ENCODE data around the gene DLL1. TPM values are rescaled to one million over a fixed set of nuclear protein-coding genes. Genes with fewer than 3 reads are reported as not detected.

Gene DLL1
- total RNA-seq, 1 donor from 2014 or later, result 13.6 TPM

DNA sequence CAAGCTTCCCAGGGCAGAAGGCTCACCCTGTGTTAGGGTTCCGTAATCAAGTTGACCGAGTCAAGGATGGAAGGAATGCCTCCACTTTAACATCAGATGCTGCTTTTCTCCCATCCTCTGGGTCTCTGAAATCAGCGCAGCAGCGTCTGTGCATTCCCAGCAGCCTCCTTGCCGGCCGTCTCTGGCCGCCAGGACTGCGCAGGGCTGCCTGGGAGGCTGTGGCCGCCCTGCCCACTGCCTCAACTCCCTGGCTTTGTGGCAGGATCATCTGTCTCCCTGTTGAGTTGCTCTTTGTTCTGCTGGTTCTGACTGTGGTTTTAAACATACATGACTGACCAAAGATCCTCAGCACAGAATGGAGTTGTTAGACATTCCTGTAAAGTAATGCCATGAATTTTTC lies 56.5 kb downstream of the DLL1 start:
- Histone ChIP-seq H3K4me1 (ENCODE audit: control insufficient read depth in 3 of 3, insufficient read depth in 3 of 3, low read length in 3 of 3) (peaks cover 18 to 19% (median 19%) of the 10 kb centered on the region in 3 donors), H3K4me3 (ENCODE audit: low read length in 3 of 3) (no peak overlapping the region), H3K27me3 (ENCODE audit: control insufficient read depth in 3 of 3, insufficient read depth in 3 of 3, low read length in 3 of 3) (peaks cover 0 to 8% (median 6%) of the 10 kb centered on the region in 3 donors), H3K36me3 (ENCODE audit: control insufficient read depth in 3 of 3, insufficient read depth in 3 of 3, low read length in 3 of 3) (no peaks in the 10 kb centered on the region), H3K9me3 (ENCODE audit: control insufficient read depth in 3 of 3, low read length in 3 of 3) (no peaks in the 10 kb centered on the region), H3K9ac (ENCODE audit: low read depth in 1 of 3, low read length in 3 of 3) (no peak overlapping the region), H3K27ac (ENCODE audit: low read depth, low read length) (no peak overlapping the region)

GRCh38 chr6:170233286-170234205 lies 57.3 kb downstream of the DLL1 start:
- H3K4me1 ChIP-seq (ENCODE audit: control insufficient read depth in 3 of 3, insufficient read depth in 3 of 3, low read length in 3 of 3), result peaks cover 19 to 27% (median 22%) of the 10 kb centered on the region in 3 donors
- no peaks in the 10 kb centered on the region for H3K9me3 ChIP-seq (ENCODE audit: control insufficient read depth in 3 of 3, low read length in 3 of 3)
- H3K9ac ChIP-seq (ENCODE audit: low read depth in 1 of 3, low read length in 3 of 3), result no peak overlapping the region
- no peak overlapping the region for H3K4me3 ChIP-seq (ENCODE audit: low read length in 3 of 3)
- peaks cover 0 to 6% (median 4%) of the 10 kb centered on the region in 3 donors for H3K27me3 ChIP-seq (ENCODE audit: control insufficient read depth in 3 of 3, insufficient read depth in 3 of 3, low read length in 3 of 3)
- no peaks in the 10 kb centered on the region for H3K36me3 ChIP-seq (ENCODE audit: control insufficient read depth in 3 of 3, insufficient read depth in 3 of 3, low read length in 3 of 3)
- no peak overlapping the region for H3K27ac ChIP-seq (ENCODE audit: low read depth, low read length)

Small RNA genes lying within 50 kb of the gene (small RNA-seq; reads per million reads assigned to genes)
- not detected for gene MIR4644

Other genes with a start within 250 kb of the DLL1 start
- gene FAM120B, start 15.7 kb upstream of the DLL1 start, total RNA-seq, result 33.9 TPM

Data from skeletal muscle tissue (tissue), 5 donors.